Body of pancreas (tissue), 4 donors: Measurements from ENCODE around the gene CDK16.

Experiments used
- POLR2A ChIP-seq, 3 donors: fragments of 450-650 bp; IDR thresholded peaks; one replicate each; pipeline ENCODE4 v1.6.1; 2016; ENCODE audit warnings: antibody characterized with exemption in 3 of 3, mild to moderate bottlenecking in 2 of 3
- TF ChIP-seq, protein P1 (sequence below), 7 experiments: fragments of 450-650 bp in 4 of 7; fragments of 200-600 bp in 3 of 7; sonication (generic) in 3 of 7; IDR thresholded peaks; one replicate each; pipeline ENCODE4 v1.5.1; 2016 to 2019; ENCODE audit warnings: antibody characterized with exemption in 7 of 7

DNA sequence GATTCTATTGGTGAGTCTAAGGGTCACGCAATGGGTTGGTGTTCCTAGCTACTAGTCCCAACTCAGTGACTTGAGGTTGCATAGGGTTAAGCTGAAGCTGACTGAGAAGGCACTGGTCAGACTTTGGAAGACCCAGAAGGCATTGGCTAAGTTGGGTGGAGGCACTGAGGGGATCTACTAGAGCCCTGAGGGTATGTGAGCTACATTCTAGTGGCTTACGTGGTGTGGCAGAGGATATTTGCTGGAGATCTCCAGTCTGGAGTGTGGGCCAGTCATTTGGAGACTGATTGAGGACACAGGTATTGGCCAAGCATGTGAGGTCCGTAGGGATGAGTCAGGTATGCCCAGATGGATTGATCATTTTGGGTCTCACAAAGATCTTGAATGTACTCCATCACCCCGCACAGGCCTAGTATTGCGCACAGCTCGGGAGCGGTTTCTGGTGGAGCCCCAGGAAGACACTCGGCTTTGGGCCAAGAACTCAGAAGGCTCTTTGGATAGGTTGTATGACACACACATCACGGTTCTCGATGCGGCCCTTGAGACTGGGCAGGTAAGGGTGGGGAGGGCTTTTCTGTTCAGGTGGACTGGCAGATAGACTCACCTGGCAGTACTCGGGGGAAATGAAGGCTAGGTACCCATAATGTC, 21.5 kb downstream of the CDK16 start:
- TF ChIP-seq, protein P1, sequence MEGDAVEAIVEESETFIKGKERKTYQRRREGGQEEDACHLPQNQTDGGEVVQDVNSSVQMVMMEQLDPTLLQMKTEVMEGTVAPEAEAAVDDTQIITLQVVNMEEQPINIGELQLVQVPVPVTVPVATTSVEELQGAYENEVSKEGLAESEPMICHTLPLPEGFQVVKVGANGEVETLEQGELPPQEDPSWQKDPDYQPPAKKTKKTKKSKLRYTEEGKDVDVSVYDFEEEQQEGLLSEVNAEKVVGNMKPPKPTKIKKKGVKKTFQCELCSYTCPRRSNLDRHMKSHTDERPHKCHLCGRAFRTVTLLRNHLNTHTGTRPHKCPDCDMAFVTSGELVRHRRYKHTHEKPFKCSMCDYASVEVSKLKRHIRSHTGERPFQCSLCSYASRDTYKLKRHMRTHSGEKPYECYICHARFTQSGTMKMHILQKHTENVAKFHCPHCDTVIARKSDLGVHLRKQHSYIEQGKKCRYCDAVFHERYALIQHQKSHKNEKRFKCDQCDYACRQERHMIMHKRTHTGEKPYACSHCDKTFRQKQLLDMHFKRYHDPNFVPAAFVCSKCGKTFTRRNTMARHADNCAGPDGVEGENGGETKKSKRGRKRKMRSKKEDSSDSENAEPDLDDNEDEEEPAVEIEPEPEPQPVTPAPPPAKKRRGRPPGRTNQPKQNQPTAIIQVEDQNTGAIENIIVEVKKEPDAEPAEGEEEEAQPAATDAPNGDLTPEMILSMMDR (IDR thresholded peaks at IDR 0.05) = no peak
- TF ChIP-seq POLR2A (IDR thresholded peaks at IDR 0.05) = no peak
